AG08395 (cell line): ENCODE results near the gene NCOA5.
A peak's percentile ranks its signal among the peaks of the same experiment; 100 is the strongest.

Source experiments
- DNase-seq: peaks from one replicate; pipeline ENCODE4 v3.0.0; 2012; ENCODE audit warnings: mixed read lengths, low spot score

The NCOA5 gene

DNA sequence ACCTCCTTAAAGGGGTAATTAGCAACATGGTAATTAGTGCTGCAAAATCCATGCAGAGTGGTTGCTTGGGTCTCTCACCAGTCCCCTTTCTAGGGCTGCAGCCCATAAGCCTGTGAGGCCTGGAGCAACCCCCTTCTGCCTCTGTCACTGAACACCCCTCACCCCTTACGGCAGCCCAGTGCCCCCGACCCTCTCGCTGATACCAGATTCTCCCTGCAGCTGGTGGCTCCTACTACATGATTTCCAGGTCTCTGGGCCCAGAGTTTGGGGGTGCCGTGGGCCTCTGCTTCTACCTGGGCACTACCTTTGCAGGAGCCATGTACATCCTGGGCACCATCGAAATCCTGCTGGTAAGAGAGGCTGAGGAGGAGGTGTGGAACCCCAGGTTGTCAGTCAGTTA is 52.7 kb downstream of the NCOA5 start:
- no peak for DNase-seq

DNA sequence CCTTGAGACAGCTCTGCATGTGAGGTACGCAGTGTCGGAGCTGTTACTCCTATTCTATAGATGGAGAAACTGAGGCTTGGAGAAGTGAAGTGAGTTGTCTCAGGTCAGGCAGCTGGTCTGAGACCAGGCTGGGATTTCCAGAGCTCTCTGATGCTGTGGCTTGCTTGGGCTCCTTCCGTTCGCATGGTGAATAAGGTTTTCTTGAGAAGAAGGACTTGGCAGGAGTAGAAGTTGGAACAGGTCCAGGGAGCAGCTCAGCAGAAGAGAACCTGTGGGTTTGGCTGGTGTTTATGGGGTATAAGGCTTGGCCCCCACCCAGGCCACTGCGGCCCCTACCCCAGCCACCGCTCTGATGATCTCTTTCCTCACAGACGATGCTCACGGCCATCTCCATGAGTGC is 53.4 kb downstream of the NCOA5 start:
- DNase-seq, result no peak

DNA sequence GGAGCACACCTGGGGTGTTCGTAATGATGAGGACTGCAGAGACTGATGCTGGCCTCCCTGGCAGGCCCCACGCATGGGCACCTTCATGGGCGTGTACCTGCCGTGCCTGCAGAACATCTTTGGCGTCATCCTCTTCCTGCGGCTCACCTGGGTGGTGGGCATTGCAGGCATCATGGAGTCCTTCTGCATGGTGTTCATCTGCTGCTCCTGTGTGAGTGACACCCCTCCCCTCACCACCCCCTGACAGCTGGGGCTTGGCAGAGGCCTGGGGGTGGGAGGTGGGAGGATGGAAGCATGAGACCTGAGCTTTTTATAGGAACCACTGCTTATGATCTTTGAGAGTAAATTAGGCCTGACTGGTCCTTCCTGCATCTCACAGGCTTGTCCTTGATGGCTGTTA is 54.0 kb downstream of the NCOA5 start:
- no peak for DNase-seq

DNA sequence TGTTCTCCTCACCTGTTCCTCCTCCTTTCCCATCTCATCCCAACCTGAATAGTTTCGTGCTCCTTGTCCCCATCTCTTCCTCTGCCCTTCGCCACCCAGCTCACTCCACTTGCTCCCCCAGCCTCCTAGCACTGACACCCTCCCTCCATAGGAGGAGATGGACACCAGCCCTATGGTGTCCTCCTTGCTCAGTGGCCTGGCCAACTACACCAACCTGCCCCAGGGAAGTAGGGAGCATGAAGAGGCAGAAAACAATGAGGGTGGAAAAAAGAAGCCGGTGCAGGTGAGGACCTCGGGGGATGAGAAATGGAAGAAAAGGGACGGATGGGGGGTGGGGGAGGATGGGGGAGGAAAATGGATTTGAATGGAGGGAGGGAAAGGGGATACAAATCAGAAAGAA is 54.5 kb downstream of the NCOA5 start:
- no peak for DNase-seq

DNA sequence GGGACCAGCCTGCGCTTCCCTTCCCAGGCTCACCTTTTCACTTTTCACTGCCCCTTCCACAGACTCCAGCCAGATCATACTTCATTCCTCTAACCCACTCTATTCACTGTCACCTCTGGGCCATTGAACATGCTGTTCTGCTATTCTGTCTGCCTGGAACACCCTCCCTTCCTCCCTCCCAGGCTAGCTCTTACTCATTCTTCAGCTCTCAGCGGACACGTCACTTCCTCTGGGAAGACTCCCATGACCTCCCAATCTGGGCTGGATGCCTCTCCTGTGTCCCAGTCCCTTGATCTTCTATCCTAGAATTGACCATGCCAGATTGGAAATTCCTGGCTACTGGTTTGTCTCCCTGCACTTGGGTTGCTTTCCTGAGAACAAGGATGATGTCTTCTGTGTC is 55.7 kb downstream of the NCOA5 start:
- DNase-seq, result no peak

DNA sequence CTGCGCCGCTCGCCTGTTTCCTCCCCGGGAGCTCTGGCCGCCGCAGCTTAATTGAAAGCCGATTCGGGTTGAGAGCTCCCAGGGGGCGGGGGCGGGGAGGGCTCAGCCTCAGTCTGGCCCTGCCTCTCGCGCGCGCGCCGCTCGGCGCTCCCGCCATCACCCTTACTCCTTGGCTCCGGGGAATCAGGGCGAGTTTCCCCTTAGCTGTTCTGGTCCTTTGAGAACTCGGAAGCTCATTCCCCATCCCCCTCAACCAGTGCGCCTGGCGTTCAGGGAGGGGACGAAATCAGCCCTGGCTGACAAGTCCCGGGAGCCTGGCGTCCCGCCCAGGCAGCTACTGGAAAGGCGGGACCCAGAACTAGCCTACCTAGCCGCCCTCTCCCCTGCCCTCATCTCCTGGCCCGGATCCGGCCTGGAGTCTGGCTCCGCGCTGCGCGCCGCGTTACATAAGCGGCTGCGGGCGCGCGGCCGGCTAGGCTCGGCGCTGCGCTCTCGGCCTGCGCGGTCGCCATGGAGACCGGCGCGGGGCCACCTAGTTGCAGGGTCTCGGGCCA is 58.0 kb downstream of the NCOA5 start:
- no peak for DNase-seq

DNA sequence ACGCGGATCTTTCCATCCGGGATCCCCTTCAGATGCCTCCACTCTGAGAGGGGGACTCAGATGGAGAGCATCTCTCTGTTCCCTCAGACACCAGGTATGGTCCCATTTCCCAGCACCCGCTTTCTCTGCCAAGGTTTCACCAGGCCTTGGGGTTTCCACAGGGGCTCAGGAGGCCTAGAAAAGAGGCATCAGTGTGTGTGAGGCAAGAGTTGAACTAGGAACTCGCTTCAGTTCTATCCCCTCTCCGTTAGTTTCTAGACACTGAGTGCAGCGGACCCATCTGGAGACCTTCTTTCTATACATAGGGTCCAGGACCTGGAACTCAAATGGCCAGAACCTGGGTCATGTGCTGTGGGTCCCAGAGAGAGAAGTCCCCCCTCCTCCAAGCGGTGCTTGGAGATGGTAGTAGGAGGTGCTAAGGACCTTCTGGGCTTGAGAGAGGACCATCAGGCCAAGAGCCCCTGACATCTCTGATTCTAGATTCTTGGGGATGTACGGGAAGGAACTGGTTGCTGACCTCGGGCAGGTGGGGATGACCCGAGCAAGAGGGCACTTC is 58.7 kb downstream of the NCOA5 start:
- DNase-seq, result no peak

DNA sequence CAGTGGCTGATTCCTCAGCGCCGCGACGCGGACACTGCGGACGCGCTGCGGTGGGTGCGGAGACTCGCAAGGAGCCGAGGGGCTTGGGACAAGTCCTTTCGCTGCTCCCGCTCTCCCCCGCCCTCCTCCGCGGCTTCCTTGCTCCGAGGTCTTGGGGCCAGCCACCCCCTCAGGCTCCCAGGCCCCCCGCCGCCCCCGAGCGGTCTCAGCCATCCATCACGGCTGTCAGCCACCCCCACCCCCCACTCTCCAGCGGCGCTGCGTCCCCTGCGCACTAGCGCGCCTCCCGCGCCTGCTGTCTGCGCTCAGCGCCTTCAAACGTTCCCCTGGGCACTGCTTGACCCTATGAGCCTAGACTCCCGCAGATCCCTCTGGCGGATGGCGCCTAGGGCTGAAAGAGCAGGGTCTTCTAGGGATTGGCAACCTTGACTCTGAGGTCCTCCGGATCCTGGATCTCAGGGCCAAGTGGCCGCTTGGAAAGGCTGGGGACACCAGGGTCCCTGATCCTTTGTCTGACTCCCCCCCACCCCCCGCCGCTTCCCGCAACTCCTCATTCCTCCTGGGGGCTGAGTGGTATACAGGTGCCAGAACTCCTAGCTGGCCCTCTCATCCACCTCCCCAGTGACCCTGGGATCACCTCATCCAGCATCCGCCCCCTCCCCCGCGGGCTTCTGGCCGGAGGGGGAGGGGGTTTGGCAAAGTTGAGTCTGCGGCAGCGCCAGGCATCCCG is 59.3 kb downstream of the NCOA5 start:
- DNase-seq, result no peak

DNA sequence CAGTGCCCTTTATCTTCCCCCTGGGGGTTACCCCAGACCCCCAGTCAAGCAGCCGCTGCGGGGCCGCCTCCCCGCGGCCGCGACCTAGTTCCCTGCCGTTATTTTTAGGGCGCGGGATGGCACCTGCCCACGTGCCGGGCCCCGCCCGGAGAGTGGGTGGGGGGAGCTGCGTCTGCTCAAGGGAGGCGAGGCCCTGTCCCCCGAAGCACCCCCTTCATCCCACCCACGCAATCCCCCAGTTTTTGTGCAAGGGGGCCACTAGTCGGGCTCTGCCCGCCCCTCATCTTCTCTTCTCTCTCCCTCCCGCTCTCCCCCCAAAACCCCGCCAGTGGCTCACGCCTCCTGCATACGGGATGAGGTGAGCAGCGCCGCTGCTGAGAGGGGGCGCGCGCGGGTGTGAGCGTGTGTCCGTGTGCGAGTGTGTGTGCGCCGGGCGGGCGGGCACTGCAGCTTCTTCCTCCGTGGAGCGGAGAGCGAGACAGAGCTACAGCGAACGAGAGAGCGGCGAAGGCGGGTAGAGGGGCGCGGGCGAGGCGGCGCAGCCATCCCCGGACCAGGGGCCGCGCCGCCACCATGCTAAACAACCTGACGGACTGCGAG is 60.9 kb downstream of the NCOA5 start, which contains the start of gene SLC12A5:
Gene SLC12A5 (plus strand): TSS at position 444 of the 600 bp plus-strand sequence. CDS start 130 bp downstream, at position 574.
- no peak for DNase-seq

DNA sequence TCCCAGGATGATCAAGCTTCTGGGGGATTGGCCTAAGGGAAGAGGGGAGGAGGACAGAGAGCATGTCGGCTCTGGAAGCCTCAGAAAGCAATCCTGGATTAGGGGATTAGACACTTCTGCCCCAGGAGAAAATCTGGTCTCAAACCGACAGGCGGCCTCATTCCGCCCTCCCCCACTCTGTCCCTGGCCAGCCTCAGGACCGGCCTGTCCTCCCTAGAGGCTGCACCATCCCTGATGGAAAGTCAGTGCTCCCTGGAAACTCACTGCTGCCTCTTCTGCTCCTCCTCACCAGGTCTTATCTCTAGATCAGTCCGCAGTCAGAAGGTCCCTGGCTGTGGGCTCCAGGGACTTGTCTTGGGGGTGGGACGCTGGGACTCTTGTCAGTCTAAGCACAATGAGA is 61.7 kb downstream of the NCOA5 start:
- DNase-seq, result no peak

DNA sequence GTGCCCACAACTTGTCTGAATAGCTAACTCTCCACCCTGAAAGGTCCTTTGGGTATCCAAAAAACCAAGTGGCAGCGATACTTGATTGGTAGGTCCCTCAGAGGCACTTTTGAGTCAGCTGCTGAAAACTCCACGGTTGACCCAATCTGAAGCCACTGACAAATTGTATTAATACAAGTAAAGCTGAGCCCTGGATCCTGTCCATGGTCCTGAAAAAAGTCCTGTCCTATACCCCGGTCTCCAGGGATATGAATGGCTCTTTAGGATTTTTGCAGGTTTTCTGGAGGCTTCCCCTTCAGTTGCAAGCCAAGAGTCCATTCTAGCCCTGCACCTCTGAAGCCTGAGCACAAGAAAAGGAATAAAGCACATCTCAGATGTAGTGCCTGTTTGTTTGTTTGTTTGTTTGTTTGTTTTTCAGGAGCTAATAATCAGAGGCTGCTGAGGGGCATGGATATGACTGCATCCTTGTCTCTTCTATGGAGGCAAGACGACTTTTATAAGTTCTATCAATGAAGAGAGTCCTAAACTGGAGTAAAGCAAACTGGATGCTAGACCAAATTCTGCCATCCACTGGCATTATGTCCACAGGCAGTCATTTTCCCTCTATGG is 62.4 kb downstream of the NCOA5 start:
- peak; percentile 73 for DNase-seq

DNA sequence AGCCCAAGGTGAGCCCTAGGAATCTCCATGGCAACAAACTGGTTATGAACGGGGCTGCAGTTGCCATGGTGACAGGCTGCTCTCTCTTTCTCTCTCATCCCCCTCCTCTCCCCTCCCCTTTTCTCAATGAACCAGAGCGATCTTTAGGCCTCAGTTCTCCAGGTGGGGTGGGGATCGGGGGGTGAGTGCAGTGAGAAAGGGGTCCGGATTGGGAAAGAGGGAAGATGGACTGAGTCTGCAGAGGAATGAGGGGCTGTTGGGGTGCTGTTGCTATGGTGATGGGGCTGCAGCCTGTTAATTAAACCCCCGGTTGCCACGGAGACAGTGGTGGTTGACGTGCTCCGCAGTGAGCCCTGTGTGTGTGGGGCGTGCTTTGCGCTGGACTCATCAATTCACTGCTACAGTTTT is 64.4 kb downstream of the NCOA5 start:
- DNase-seq, result no peak

DNA sequence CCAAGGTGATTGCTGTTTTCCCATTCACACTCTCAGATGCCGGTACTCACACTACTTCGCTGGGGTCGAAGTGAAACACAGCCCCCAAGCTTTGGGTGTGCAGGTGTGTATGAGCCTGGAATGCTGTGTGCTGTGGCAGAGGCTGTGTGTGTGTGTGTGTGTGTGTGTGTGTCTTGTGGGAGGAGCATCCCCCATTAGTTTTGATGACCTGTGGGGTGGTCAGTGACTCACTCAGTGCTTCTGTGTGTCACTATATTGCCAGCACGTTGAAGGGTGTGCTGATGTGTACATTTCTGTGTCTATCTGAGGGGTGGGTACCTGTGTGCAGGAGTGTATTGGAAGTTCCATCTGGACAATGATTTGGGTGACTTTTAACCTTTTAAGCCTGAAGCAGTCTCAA is 65.8 kb downstream of the NCOA5 start:
- no peak for DNase-seq

DNA sequence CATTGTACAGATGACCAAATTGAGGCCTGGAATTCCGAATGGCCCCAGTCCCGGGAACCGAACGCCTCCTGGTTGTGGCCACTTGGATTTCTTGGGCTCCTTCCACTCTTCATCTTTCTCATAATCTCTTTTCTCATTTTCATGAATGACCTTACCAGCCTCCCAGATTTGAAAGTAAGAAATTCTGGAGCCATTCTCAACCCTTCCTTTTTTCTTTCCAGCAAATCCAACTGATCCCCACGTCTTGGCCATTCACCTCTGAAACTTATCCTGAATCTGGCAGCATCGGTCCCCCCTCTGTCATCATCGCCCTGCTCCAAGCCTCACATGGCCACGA is 66.6 kb downstream of the NCOA5 start:
- no peak for DNase-seq

DNA sequence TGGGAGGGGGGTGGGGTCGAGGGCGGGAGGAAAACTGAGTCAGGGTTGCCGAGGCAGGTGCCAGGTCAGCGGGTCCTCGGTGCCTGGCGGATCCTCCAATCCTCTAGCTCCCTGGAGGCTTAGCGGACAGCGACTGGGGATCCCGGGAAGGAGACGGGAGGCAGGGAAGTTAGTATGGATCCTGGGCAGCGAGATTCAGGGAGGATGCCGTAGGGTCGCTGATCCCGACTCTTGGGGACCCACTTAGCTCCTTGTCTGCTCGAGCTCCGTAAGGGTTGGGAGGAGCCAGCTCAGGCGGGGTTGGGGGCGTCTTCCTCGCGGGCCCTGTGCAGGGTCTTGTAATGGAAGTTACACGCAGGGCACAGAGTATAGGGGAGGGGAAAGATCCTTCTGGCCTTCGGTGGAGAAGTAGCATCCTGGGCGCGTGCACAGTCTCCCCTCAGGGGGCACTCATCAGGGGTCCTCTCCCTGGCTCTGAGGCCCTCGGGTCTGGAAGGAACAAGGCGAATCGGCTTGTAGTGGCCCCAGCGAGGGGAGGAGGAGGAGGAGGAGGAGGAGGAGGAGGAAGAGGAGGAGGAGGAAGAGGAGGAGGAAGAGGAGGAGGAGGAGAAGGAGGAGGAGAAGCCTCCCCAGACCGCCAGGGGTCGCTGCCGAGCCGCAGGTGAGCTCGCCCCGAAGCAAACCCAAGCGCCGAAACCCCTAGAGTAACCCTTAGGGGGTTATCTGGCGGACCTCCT is 67.2 kb downstream of the NCOA5 start:
- peak; percentile 36 for DNase-seq

DNA sequence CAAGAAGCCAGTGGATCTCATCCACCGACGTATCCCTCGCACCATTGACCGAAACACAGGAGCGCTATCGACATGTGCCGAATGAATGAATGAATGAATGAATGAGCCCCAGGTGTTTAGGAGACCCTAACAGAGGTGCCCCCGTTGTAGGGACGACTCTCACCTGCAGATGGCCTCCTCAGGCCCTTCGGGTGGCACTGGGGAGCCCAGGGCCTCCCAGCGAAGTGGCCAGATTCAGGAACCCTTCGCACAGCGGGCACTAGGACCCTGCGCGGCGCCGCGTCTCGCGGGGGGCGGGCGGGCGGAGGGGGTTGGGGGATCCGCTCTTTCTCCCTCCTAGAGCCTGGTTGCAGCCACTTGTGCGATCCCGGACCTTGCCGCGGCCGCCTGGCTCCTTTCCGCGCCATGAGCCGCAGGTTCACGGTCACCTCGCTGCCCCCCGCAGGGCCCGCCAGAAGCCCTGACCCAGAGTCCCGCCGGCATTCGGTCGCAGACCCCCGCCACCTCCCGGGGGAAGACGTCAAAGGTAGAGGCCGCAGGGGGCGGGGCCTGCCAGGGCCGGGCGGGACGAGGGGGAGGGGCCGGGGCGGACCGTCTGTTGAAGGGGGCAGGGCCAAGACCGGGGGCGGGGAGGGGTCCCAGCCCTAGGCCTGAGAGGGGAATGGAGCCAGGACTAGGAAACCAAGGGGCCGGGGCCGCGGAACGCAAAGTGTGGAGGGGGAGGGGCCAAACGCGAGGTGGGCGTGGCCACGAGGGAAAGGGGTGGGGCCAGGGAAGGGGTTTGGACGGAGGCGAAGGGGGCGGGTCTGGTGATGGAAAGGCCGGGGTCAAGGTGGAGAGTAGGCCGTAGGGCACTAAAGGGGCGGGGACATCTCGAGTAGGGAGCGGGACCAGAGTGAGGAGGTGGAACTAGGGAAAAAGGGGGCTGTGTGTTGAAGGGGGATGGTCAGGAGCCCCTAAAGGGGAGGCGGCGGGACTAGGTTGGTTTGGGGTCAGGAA is 68.1 kb downstream of the NCOA5 start:
- no peak for DNase-seq

DNA sequence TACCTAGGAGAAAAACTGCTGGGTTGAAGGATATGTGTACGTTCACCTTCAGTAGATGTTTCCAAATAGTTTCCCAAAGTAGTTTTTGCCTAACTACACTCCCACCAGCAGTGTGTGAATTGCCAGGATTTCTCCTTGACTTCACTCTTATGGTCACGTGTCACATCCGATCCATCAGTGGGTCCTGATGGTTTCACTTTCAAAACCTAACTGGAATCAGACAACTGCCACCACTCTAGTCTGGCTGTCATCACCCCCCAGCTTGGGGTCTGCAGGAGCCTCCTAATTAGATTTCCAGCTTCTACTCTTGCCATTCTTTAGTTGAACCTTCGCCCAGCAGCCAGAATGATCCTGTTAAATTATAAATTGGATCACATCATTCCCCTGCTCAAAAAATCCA is 69.2 kb downstream of the NCOA5 start:
- DNase-seq, result no peak

DNA sequence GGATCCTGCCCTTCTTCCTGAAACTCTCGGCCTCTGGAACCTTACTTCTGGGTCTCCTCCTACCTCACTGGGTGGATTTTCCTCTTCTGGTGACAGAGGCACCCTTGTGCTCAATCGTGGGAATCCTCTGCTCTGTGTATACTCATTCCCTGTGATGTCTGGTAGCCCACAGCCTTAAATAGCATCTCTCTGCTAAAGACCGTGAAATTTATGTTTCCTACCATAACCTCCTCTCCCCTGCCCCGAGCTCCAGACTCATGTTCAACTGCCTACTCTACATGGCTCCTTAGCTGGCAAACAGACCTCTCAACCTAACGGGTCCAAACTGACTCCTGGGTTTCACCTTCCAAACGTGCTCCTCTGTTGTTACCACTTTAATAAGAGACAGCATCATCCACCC is 71.2 kb downstream of the NCOA5 start:
- no peak for DNase-seq

DNA sequence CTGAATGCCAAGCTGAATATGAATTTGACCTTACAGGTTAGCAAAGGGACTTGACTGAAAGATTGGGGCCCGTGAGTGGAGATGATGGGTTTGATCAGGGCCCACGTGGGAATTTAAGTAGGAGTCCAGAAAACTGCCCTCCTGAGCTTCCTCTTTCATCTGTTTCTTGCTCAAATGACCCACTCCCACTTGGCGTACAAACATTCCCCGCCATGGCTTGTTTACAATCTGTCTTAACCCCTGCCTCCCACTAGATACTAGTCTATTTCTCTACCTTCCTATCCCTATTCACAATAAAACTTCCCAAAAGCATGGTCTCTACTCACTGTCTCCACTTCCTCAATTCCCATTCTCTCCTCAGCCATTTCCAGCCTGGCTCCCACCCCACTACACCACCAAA is 71.7 kb downstream of the NCOA5 start:
- DNase-seq, result no peak

DNA sequence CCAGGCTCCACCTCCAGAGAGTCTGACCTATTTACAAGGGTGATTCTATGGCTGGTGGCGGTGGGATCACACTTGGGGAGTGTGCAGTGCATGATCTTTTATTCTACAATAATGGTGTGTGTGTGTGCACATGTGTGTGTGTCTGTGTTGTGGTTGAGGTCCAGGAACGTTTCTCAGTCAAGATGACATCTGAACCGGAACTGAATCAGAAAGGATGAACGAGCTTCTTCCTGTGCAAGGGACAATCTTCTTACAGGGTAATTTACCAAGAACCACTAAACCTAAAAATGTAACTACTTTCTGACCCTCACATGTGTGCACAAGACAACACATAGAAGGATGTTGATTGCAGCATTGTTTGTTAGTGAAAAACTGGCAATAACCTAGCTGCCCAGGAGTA is 72.5 kb downstream of the NCOA5 start:
- DNase-seq, result no peak
